ENCODE results near the gene TP73. TPM values are rescaled to one million over a fixed set of nuclear protein-coding genes. Genes with fewer than 3 reads are reported as not detected.
A peak's percentile ranks its signal among the peaks of the same experiment; 100 is the strongest.

TP73 gene
- total RNA-seq, 2 donors from 2014 or later, result 1.5 to 5.7 TPM

GRCh38 chr1:3658231-3658615 lies 5.9 kb downstream of the TP73 start:
- Mint-ChIP-seq H3K9me3 (no peaks in the 10 kb centered on the region), H3K4me1 (ENCODE audit: low read depth in 2 of 2) (peaks cover 0 to 5% of the 10 kb centered on the region in 2 donors), H3K4me3 (no peak overlapping the region), H3K36me3 (no peaks in the 10 kb centered on the region), H3K27me3 (peaks cover 28 to 41% of the 10 kb centered on the region in 2 donors), H3K27ac (no peak overlapping the region)
- ATAC-seq (no peak), DNase-seq (ENCODE audit: low spot score) (no peak)

GRCh38 chr1:3659093-3659492 lies 6.8 kb downstream of the TP73 start:
- Mint-ChIP-seq H3K4me1 (ENCODE audit: low read depth in 2 of 2) (peaks cover 0 to 5% of the 10 kb centered on the region in 2 donors), H3K36me3 (no peaks in the 10 kb centered on the region), H3K9me3 (no peaks in the 10 kb centered on the region), H3K4me3 (no peak overlapping the region), H3K27me3 (peaks cover 20 to 32% of the 10 kb centered on the region in 2 donors), H3K27ac (no peak overlapping the region)
- DNase-seq (ENCODE audit: low spot score), result no peak
- no peak for ATAC-seq

- H3K36me3 Mint-ChIP-seq, result no peaks in the 10 kb centered on the region
- H3K27ac Mint-ChIP-seq, result no peak overlapping the region
- peaks cover 0 to 5% of the 10 kb centered on the region in 2 donors for H3K4me1 Mint-ChIP-seq (ENCODE audit: low read depth in 2 of 2)
- ATAC-seq (peak in 1 of 2 donors; percentile 54), DNase-seq (ENCODE audit: low spot score) (no peak)
- H3K4me3 Mint-ChIP-seq, result no peak overlapping the region
- no peaks in the 10 kb centered on the region for H3K9me3 Mint-ChIP-seq
- H3K27me3 Mint-ChIP-seq, result peaks cover 13 to 20% of the 10 kb centered on the region in 2 donors
Measured at GRCh38 chr1:3660704-3661103, 8.4 kb downstream of the TP73 start.

GRCh38 chr1:3661631-3662030 lies 9.3 kb downstream of the TP73 start:
- Mint-ChIP-seq H3K36me3 (no peaks in the 10 kb centered on the region), H3K9me3 (no peaks in the 10 kb centered on the region), H3K27me3 (peaks cover 11 to 13% of the 10 kb centered on the region in 2 donors), H3K4me1 (ENCODE audit: low read depth in 2 of 2) (no peaks in the 10 kb centered on the region), H3K27ac (no peak overlapping the region), H3K4me3 (no peak overlapping the region)
- no peak for ATAC-seq
- no peak for DNase-seq (ENCODE audit: low spot score)

GRCh38 chr1:3662080-3662671 lies 9.9 kb downstream of the TP73 start:
- Mint-ChIP-seq H3K9me3 (no peaks in the 10 kb centered on the region), H3K27ac (no peak overlapping the region), H3K4me1 (ENCODE audit: low read depth in 2 of 2) (no peaks in the 10 kb centered on the region), H3K4me3 (no peak overlapping the region), H3K36me3 (no peaks in the 10 kb centered on the region), H3K27me3 (peaks cover 11 to 13% of the 10 kb centered on the region in 2 donors)
- DNase-seq (ENCODE audit: low spot score), result no peak
- no peak for ATAC-seq

- H3K27ac Mint-ChIP-seq, result no peak overlapping the region
- H3K36me3 Mint-ChIP-seq, result no peaks in the 10 kb centered on the region
- peaks cover 10 to 13% of the 10 kb centered on the region in 2 donors for H3K27me3 Mint-ChIP-seq
- no peaks in the 10 kb centered on the region for H3K9me3 Mint-ChIP-seq
- peaks cover 0 to 5% of the 10 kb centered on the region in 2 donors for H3K4me1 Mint-ChIP-seq (ENCODE audit: low read depth in 2 of 2)
- DNase-seq (ENCODE audit: low spot score) (no peak), ATAC-seq (peak in 1 of 2 donors; percentile 14)
- H3K4me3 Mint-ChIP-seq, result no peak overlapping the region
Measured at GRCh38 chr1:3663999-3664699, 11.8 kb downstream of the TP73 start.

- Mint-ChIP-seq H3K27ac (no peak overlapping the region), H3K4me3 (no peak overlapping the region), H3K27me3 (peaks cover 8 to 12% of the 10 kb centered on the region in 2 donors), H3K4me1 (ENCODE audit: low read depth in 2 of 2) (peaks cover 0 to 5% of the 10 kb centered on the region in 2 donors), H3K9me3 (no peaks in the 10 kb centered on the region), H3K36me3 (no peaks in the 10 kb centered on the region)
- no peak for DNase-seq (ENCODE audit: low spot score)
- no peak for ATAC-seq
Measured at GRCh38 chr1:3664700-3665375, 12.5 kb downstream of the TP73 start.

DNA sequence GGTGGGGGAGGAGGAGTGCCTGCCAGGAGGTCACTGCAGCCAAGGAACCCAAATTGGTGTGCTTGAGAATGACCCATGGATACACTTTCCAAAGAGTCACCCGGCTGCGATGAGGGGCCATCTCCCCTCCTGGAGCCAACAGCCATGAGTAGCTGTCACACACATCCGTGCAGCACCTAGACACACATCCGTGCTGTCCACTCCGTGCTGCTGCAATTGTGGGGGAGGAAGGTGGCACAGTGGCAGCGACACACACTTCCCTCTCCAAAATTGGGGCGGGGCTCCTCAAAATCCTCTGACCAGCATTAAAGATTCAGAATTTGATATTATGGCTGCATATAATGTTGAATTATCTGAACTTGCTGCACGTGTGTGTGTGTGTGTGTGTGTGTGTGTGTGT lies 15.8 kb downstream of the TP73 start:
- ATAC-seq (no peak), DNase-seq (ENCODE audit: low spot score) (no peak)
- H3K27me3 Mint-ChIP-seq, result peaks cover 8 to 15% of the 10 kb centered on the region in 2 donors
- no peak overlapping the region for H3K4me3 Mint-ChIP-seq
- H3K9me3 Mint-ChIP-seq, result no peaks in the 10 kb centered on the region
- no peaks in the 10 kb centered on the region for H3K36me3 Mint-ChIP-seq
- no peak overlapping the region for H3K27ac Mint-ChIP-seq
- peaks cover 0 to 5% of the 10 kb centered on the region in 2 donors for H3K4me1 Mint-ChIP-seq (ENCODE audit: low read depth in 2 of 2)

DNA sequence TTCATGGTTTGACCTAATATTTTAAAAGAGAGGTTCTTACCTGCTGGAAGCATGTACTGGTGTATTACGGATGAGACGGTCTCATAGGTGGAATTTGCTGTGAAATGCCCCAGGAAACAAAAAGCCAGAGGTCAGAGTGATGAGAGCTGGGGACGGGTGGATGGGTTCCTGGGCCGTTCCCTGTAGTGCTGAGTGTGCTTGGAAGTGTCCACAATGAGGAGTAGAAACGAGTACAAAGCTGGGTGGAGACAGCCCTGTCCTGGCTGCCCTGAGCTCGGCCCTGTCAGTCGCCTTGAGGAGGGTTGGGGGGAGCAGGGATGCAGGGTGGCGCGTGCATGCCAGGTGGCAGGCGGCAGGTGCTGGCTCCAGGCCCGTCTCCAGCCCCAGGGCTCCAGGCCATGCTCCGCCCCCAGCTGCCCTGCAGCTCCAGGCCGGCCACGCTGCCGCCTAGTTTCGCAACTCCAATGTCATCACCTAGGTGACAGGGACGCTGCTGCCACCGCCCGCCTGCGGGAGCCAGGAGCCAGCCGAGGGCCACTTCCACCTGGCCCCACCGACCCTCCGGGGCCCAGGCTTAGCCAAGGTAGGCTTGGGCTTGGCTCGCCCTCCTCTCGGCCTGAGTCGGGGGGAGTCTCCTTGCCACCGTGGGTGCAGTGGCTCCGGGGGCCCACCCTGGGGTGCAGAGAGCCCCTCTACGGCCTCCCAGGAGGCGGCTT lies 16.4 kb downstream of the TP73 start:
- Mint-ChIP-seq H3K9me3 (no peaks in the 10 kb centered on the region), H3K4me1 (ENCODE audit: low read depth in 2 of 2) (peaks cover 0 to 10% of the 10 kb centered on the region in 2 donors), H3K27me3 (peaks cover 8 to 15% of the 10 kb centered on the region in 2 donors), H3K4me3 (no peak overlapping the region), H3K36me3 (no peaks in the 10 kb centered on the region), H3K27ac (no peak overlapping the region)
- ATAC-seq, result peak in 1 of 2 donors; percentile 68
- no peak for DNase-seq (ENCODE audit: low spot score)

DNA sequence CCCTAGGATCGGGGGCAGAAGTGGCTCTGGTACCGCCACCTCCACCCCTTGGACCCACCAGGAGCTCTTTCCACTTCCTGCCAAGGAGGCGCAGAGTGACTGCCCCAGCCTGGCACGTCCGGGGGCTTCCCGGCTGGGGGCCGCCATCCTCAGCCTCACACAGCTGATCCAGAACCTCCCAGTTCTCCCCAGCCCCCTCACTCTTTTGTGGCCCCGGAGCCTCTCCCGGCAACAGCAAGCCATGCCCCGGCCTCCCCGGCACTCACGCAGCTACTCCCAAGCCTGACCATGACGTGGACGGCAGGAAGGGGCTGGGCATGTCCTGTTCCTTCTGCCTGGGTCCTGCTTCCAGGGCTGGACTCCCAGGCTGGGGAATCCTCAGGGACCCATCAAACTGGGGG lies 17.1 kb downstream of the TP73 start:
- ATAC-seq (no peak), DNase-seq (ENCODE audit: low spot score) (no peak)
- H3K27ac Mint-ChIP-seq, result no peak overlapping the region
- no peaks in the 10 kb centered on the region for H3K9me3 Mint-ChIP-seq
- peaks cover 0 to 10% of the 10 kb centered on the region in 2 donors for H3K4me1 Mint-ChIP-seq (ENCODE audit: low read depth in 2 of 2)
- H3K27me3 Mint-ChIP-seq, result peaks cover 8 to 15% of the 10 kb centered on the region in 2 donors
- H3K36me3 Mint-ChIP-seq, result no peaks in the 10 kb centered on the region
- no peak overlapping the region for H3K4me3 Mint-ChIP-seq

DNA sequence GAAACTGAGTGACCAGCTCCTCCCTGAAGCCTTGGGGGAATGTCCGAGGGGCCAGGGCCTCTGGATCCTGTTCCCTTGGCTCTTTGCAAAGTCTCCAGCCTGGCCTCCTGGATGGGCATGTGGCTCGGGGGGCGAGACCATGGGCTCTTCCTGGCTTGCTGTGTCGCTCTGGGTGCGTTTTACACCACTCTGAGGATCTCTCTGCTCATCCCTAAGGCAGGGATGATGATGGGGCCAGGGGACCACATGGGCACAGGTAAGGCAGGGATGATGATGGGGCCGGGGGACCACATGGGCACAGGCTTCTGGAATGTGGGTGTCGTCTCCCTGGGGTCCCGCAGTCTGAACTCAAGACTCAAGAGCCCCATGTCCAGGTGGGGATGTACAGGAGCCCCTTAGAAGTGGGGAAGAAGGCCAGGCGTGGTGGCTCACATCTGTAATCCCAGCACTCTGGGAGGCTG lies 17.7 kb downstream of the TP73 start:
- ATAC-seq (no peak), DNase-seq (ENCODE audit: low spot score) (no peak)
- no peak overlapping the region for H3K4me3 Mint-ChIP-seq
- H3K36me3 Mint-ChIP-seq, result no peaks in the 10 kb centered on the region
- H3K4me1 Mint-ChIP-seq (ENCODE audit: low read depth in 2 of 2), result peaks cover 0 to 10% of the 10 kb centered on the region in 2 donors
- H3K9me3 Mint-ChIP-seq, result no peaks in the 10 kb centered on the region
- H3K27ac Mint-ChIP-seq, result no peak overlapping the region
- H3K27me3 Mint-ChIP-seq, result peaks cover 8 to 15% of the 10 kb centered on the region in 2 donors

- H3K27ac Mint-ChIP-seq, result no peak overlapping the region
- ATAC-seq (no peak), DNase-seq (ENCODE audit: low spot score) (no peak)
- no peak overlapping the region for H3K4me3 Mint-ChIP-seq
- H3K4me1 Mint-ChIP-seq (ENCODE audit: low read depth in 2 of 2), result peaks cover 0 to 10% of the 10 kb centered on the region in 2 donors
- no peaks in the 10 kb centered on the region for H3K36me3 Mint-ChIP-seq
- no peaks in the 10 kb centered on the region for H3K9me3 Mint-ChIP-seq
- peaks cover 8 to 15% of the 10 kb centered on the region in 2 donors for H3K27me3 Mint-ChIP-seq
Measured at GRCh38 chr1:3670823-3671265, 18.5 kb downstream of the TP73 start.

- no peak for DNase-seq (ENCODE audit: low spot score)
- Mint-ChIP-seq H3K4me1 (ENCODE audit: low read depth in 2 of 2) (peaks cover 0 to 10% of the 10 kb centered on the region in 2 donors), H3K36me3 (no peaks in the 10 kb centered on the region), H3K9me3 (no peaks in the 10 kb centered on the region), H3K27me3 (peaks cover 8 to 17% of the 10 kb centered on the region in 2 donors), H3K27ac (no peak overlapping the region), H3K4me3 (no peak overlapping the region)
- no peak for ATAC-seq
Measured at GRCh38 chr1:3671371-3672180, 19.3 kb downstream of the TP73 start.
